Activated CD8-positive, alpha-beta memory T cell treated with anti-CD3 and anti-CD28 coated beads for 24 hours (primary cell): Measurements from ENCODE around the gene PRC1.
"Not testable (repeated sequence)": the region's sequence is repeated elsewhere in the genome, so short reads cannot be mapped to it uniquely, and the experiment has no call there.

Experiments
- DNase-seq: peaks from one replicate; pipeline ENCODE4 v3.0.0-alpha.2; 2020

PRC1 gene

DNA sequence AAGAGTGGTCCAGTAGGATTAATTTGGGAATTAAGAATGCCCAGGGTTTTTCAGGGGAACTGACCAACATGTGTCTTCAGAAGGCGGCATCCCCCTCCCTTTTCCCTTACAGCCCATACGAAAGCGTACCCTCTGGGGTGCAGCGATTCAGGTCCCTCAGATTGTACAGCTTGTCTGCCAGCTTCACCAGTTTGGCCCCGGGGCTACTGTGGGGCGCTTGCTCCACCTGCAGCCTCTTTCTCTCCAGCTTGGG, 62.8 kb downstream of the PRC1 start:
- no peak for DNase-seq

DNA sequence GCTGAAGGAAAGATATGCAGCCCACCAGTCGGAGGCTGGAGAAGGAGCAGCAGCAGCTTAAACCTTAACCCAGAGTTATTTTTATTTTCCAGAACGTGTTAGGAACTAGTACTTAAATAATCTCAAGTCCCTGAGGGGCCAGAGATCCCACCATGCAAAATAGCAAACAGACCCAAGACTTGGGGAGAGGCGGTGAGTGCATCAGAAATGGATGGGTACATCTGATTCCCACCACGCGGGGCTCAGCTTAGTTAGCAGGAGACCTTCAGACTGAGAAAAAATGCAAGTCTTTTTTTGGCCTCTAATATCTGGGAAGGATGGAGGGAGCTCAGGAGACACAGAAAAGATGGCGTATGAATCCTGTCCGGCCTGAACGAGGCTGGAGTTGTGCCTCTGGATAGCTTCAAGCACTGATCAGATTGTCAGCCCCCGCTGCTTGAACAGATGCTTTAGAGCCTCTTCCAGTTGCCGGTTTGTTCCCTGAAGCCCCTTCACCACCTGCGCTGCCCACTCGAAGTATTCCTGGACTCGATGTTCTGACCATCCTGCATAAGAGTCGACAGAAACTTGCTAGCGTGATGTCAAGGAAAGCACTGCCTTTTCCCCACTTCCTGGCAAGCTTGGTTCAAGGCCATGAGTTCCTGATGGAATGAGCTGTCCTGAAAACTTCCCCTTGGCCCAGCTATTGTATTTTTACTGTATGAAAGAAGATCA, 63.3 kb downstream of the PRC1 start:
- DNase-seq, result no peak

- DNase-seq, result no peak
Observed at GRCh38 chr15:90929246-90930019, 64.9 kb downstream of the PRC1 start.

DNA sequence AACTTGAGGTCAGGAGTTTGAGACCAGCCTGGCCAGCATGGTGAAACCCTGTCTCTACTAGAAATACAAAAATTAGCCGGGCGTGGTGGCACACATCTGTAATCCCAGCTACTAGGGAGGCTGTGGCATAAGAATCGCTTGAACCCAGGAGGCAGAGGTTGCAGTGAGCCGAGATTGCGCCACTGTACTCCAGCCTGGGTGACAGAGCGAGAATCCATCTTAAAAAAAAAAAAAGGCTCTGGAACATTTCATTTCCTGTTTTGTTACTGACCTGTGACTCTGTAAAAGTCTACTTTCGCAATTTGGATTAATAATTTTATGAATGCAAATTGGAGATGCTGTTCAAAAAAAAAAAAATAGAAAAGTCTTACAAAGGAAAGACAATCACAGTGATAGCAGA, 66.2 kb downstream of the PRC1 start:
- DNase-seq, result not testable (repeated sequence)

- not testable (repeated sequence) for DNase-seq
Observed at GRCh38 chr15:90926766-90927165, 67.6 kb downstream of the PRC1 start.

- no peak for DNase-seq
Observed at GRCh38 chr15:90924375-90924774, 70.0 kb downstream of the PRC1 start.

DNA sequence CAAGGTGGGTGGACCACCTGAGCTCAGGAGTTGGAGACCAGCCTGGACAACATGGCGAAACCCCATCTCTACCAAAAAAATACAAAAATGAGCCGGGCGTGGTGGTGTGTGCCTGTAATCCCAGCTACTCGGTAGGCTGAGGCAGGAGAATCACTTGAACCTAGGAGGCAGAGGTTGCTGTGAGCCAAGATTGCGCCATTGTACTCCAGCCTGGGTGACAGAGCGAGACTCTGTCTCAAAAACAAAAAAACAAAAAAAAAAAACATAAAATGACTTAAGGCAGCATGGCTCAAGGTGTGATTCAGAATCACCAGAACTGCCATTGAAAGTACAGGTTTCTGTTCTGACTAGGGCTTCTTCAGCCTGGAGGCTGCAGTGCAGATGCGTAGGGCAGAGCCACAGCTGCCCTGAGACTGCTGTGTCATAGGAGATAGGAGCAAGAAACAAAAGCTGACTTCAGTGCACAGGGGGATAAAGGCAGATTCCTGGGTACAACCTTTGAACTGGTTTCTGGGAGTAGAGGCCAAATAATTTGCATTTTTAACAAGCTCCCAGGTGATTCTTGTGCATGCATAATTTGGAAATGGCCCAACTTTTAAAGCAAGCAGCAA, 71.5 kb downstream of the PRC1 start:
- DNase-seq, result not testable (repeated sequence)

- DNase-seq, result no peak
Observed at GRCh38 chr15:90921887-90922286, 72.4 kb downstream of the PRC1 start.

DNA sequence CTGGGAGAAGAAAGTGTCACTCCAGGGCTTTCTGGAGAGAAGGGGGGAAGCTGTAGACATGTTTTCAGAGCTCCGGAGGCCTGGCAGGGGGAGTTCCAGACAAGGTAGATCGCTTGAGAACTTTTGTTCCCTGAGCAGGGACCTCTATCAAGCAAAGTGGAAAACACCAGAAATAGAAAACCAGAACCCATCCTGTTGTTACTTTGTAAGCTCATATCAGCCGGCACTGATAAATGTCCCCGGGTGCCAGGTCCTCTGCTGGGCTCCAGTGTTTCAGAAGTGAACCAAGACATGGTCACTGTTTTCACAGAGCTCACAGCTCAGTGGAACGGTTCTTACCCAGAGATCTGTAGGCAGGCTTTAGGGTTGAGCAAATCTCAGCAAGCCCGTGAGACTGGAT, 75.5 kb downstream of the PRC1 start:
- DNase-seq, result no peak

GRCh38 chr15:90918034-90918788, 76.1 kb downstream of the PRC1 start:
- no peak for DNase-seq

GRCh38 chr15:90917569-90917968, 76.8 kb downstream of the PRC1 start:
- DNase-seq, result no peak

GRCh38 chr15:90916461-90916860, 77.9 kb downstream of the PRC1 start:
- no peak for DNase-seq
